NCI-H226 (cell line): ENCODE measurements around the gene EPHB1.

ENCODE experiments used
- DNase-seq: peaks from one replicate; pipeline ENCODE4 v3.0.0-alpha.2; 2015

Gene EPHB1

GRCh38 chr3:135141672-135142071 lies 346.6 kb downstream of the EPHB1 start:
- DNase-seq, result no peak

GRCh38 chr3:135142530-135142929 lies 347.5 kb downstream of the EPHB1 start:
- DNase-seq, result no peak

- DNase-seq, result no peak
Measured at GRCh38 chr3:135143474-135143873, 348.4 kb downstream of the EPHB1 start.

GRCh38 chr3:135145581-135145980 lies 350.5 kb downstream of the EPHB1 start:
- DNase-seq, result no peak

GRCh38 chr3:135147657-135148056 lies 352.6 kb downstream of the EPHB1 start:
- no peak for DNase-seq

GRCh38 chr3:135148398-135149020 lies 353.4 kb downstream of the EPHB1 start:
- DNase-seq, result no peak

- no peak for DNase-seq
Measured at GRCh38 chr3:135149707-135150681, 354.9 kb downstream of the EPHB1 start.

- no peak for DNase-seq
Measured at GRCh38 chr3:135154186-135154585, 359.1 kb downstream of the EPHB1 start.

- no peak for DNase-seq
Measured at GRCh38 chr3:135155228-135155627, 360.2 kb downstream of the EPHB1 start.

- DNase-seq, result no peak
Measured at GRCh38 chr3:135155791-135156190, 360.7 kb downstream of the EPHB1 start.

- DNase-seq, result no peak
Measured at GRCh38 chr3:135157045-135157740, 362.1 kb downstream of the EPHB1 start.

- no peak for DNase-seq
Measured at GRCh38 chr3:135158520-135158919, 363.5 kb downstream of the EPHB1 start.

GRCh38 chr3:135159681-135160247 lies 364.7 kb downstream of the EPHB1 start:
- no peak for DNase-seq

- no peak for DNase-seq
Measured at GRCh38 chr3:135161425-135161824, 366.4 kb downstream of the EPHB1 start.

- no peak for DNase-seq
Measured at GRCh38 chr3:135163701-135164100, 368.6 kb downstream of the EPHB1 start.

GRCh38 chr3:135165260-135165659 lies 370.2 kb downstream of the EPHB1 start:
- no peak for DNase-seq

- DNase-seq, result no peak
Measured at GRCh38 chr3:135166266-135166825, 371.3 kb downstream of the EPHB1 start.

GRCh38 chr3:135168822-135169221 lies 373.8 kb downstream of the EPHB1 start:
- DNase-seq, result no peak

- no peak for DNase-seq
Measured at GRCh38 chr3:135169651-135170050, 374.6 kb downstream of the EPHB1 start.

GRCh38 chr3:135170732-135171131 lies 375.7 kb downstream of the EPHB1 start:
- no peak for DNase-seq

- no peak for DNase-seq
Measured at GRCh38 chr3:135172191-135172869, 377.3 kb downstream of the EPHB1 start.

- DNase-seq, result no peak
Measured at GRCh38 chr3:135175728-135176277, 380.7 kb downstream of the EPHB1 start.
